Adrenal gland (tissue), 5 donors: ENCODE measurements around the gene OAT.

Experiments used
- CTCF ChIP-seq, 6 experiments: fragments of 450-650 bp in 4 of 6; fragments of 200-600 bp in 2 of 6; sonication (generic) in 1 of 6; IDR thresholded peaks; 1 replicate in 5 of 6; 2 replicates in 1 of 6; pipeline versions ENCODE4 v1.5.1 to v1.8.0; 2016 to 2021; ENCODE audit warnings: antibody characterized with exemption in 6 of 6, mild to moderate bottlenecking in 2 of 6, moderate library complexity in 1 of 6
- POLR2A ChIP-seq, 2 donors: fragments of 450-650 bp; IDR thresholded peaks; one replicate each; pipeline ENCODE4 v1.6.1; 2017; ENCODE audit warnings: antibody characterized with exemption in 2 of 2, mild to moderate bottlenecking in 2 of 2, moderate library complexity in 1 of 2
- donor health status: DM: no; HTN: no; CAD: no.

- TF ChIP-seq CTCF (IDR thresholded peaks at IDR 0.05) (no peak), POLR2A (IDR thresholded peaks at IDR 0.05) (no peak)
Observed at GRCh38 chr10:124401633-124402032, 17.1 kb downstream of the OAT start.
